ENCODE measurements around the gene KAT7. TPM values are rescaled to one million over a fixed set of nuclear protein-coding genes. Genes with fewer than 3 reads are reported as not detected.

Gene KAT7
- total RNA-seq, 1 donor from 2014 or later, result 64.0 TPM

DNA sequence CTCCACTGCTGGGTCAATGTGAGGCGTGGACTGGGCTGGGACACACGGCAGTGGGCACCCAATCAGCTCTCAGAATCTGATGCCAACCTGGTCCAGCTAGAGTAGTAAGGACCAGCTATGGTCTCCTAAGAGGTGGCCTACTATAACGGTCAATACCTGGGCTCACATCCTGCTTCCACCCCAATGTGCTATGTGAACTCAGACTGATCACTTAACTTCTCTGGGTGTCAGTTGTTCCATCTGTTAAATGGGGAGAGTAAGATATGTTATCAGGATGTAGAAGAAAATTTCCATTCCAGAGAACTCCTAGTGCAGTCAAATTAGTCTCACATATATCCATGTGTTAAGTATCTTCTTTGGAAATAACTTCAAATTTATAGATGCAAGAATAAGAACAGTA lies 38.8 kb upstream of the KAT7 start:
- Mint-ChIP-seq H3K4me3 (no peak overlapping the region), H3K9me3 (no peaks in the 10 kb centered on the region), H3K27me3 (no peaks in the 10 kb centered on the region), H3K36me3 (no peaks in the 10 kb centered on the region), H3K27ac (no peak overlapping the region), H3K4me1 (ENCODE audit: unreplicated experiment) (peaks cover 15% of the 10 kb centered on the region)
- TF ChIP-seq, protein P1, sequence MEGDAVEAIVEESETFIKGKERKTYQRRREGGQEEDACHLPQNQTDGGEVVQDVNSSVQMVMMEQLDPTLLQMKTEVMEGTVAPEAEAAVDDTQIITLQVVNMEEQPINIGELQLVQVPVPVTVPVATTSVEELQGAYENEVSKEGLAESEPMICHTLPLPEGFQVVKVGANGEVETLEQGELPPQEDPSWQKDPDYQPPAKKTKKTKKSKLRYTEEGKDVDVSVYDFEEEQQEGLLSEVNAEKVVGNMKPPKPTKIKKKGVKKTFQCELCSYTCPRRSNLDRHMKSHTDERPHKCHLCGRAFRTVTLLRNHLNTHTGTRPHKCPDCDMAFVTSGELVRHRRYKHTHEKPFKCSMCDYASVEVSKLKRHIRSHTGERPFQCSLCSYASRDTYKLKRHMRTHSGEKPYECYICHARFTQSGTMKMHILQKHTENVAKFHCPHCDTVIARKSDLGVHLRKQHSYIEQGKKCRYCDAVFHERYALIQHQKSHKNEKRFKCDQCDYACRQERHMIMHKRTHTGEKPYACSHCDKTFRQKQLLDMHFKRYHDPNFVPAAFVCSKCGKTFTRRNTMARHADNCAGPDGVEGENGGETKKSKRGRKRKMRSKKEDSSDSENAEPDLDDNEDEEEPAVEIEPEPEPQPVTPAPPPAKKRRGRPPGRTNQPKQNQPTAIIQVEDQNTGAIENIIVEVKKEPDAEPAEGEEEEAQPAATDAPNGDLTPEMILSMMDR (conservative IDR thresholded peaks at IDR 0.05), result no peak
- no peak for DNase-seq (ENCODE audit: extremely low spot score, unreplicated experiment)

DNA sequence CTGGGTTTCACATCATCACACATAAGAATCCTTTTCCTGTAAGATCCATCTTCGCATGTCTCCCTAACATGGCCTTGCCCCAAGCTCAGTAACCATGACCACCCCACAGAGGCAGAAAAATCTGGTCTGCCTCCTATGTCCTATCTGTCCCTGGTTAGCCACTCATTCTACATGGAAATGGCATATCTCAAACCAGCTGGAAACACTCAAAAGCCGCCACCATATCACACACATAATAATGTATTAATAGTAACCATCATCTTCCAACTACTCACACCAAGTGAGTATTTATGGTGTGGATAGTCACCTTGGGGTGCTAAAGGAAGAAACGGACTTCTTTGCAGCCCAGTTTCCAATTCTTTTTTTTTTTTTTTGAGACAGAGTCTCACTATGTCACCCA lies 36.0 kb upstream of the KAT7 start:
- H3K36me3 Mint-ChIP-seq, result no peaks in the 10 kb centered on the region
- H3K27ac Mint-ChIP-seq, result no peak overlapping the region
- no peaks in the 10 kb centered on the region for H3K27me3 Mint-ChIP-seq
- H3K4me1 Mint-ChIP-seq (ENCODE audit: unreplicated experiment), result peaks cover 15% of the 10 kb centered on the region
- no peak for DNase-seq (ENCODE audit: extremely low spot score, unreplicated experiment)
- no peaks in the 10 kb centered on the region for H3K9me3 Mint-ChIP-seq
- no peak overlapping the region for H3K4me3 Mint-ChIP-seq
- TF ChIP-seq, protein P1 (conservative IDR thresholded peaks at IDR 0.05), result no peak

DNA sequence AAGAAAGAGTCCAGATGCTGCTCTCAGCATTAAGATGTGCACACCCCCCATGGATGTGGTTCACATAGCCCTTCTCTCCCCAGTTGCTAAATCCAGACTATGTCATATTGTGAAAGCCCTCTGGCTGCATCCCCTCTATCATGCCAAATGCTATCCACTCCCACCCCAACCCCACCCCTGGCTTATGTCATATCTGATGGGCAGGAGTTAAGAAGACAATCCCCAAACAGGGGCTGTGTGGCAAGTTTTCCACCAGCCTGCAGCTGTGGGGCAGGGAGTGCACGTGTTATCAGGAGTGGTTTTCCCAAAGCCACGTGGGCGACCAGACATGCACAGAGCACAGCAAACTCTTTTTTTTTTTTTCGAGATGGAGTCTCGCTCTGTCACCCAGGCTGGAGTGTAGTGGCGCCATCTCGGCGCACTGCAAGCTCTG lies 34.5 kb upstream of the KAT7 start:
- Mint-ChIP-seq H3K36me3 (no peaks in the 10 kb centered on the region), H3K27ac (no peak overlapping the region), H3K4me1 (ENCODE audit: unreplicated experiment) (peaks cover 13% of the 10 kb centered on the region), H3K4me3 (no peak overlapping the region), H3K9me3 (no peaks in the 10 kb centered on the region), H3K27me3 (no peaks in the 10 kb centered on the region)
- TF ChIP-seq, protein P1 (conservative IDR thresholded peaks at IDR 0.05), result no peak
- DNase-seq (ENCODE audit: extremely low spot score, unreplicated experiment), result no peak

DNA sequence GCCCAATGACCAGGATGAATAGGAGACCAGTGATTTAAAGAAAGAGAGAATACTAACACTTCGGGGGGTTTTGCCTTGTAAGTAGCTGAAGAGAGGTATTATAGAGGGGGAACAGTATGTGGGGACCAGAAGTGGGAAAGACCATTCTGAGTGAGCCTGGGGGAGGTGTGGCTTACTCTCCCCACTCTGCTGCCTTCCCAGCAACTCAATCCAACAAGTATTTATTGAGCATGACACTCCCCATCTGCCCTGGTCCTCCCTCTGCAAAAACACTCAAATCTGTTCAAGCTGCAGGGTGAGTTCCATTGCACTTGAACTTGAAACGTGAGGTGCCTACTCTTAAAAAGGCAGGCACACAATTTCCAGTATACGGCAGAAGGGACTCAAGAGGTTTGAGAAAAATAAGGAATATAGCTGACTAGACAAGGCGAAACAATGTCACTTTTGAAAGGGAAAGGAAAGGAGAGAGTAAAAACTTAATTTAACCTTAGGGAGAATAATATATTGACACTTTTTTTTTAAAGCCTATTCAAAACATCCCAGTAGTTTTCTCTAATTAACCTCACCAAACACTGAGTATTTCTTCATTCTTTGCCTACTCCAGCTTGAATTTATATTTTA lies 32.7 kb upstream of the KAT7 start:
- no peak overlapping the region for H3K4me3 Mint-ChIP-seq
- peaks cover 13% of the 10 kb centered on the region for H3K4me1 Mint-ChIP-seq (ENCODE audit: unreplicated experiment)
- H3K27ac Mint-ChIP-seq, result no peak overlapping the region
- no peak for DNase-seq (ENCODE audit: extremely low spot score, unreplicated experiment)
- no peaks in the 10 kb centered on the region for H3K36me3 Mint-ChIP-seq
- no peaks in the 10 kb centered on the region for H3K9me3 Mint-ChIP-seq
- TF ChIP-seq, protein P1 (conservative IDR thresholded peaks at IDR 0.05), result no peak
- no peaks in the 10 kb centered on the region for H3K27me3 Mint-ChIP-seq

DNA sequence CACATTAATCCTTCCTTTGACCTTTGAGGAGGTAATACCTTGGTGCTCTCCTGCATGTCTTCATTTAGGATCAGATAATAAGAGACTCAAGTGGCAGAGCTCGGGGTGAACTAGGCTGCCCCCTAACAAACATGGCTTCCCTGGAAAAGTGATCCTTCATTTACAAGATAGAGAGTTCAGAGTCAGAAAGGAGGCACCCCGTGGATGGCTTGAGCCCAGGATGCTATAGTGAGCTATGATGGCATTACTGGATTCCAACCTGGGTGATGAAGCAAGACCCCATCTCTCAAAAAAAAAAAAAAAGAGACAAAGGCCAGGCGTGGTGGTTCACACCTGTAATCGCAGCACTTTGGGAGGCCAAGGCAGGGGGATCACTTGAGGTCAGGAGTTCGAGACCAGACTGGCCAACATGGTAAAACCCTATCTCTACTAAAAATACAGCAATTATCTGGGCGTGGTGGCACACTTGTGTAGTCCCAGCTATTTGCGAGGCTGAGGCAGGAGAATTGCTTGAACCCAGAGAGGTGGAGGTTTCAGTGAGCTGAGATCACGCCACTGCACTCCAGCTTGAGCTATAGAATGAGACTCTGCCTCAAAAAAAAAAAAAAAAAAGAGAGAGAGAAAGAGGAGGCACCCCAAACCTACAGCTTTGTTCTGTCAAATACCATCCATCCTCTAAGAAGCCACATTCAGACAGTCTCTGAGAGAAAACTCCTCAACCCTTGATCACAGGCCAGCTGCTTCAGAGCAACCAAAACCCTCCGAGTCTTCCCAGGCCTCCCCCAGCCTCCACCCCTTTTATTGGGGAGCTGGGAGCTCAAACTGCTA lies 31.9 kb upstream of the KAT7 start:
- Mint-ChIP-seq H3K4me1 (ENCODE audit: unreplicated experiment) (peaks cover 13% of the 10 kb centered on the region), H3K36me3 (no peaks in the 10 kb centered on the region), H3K27ac (no peak overlapping the region), H3K4me3 (no peak overlapping the region), H3K9me3 (no peaks in the 10 kb centered on the region), H3K27me3 (no peaks in the 10 kb centered on the region)
- TF ChIP-seq, protein P1 (conservative IDR thresholded peaks at IDR 0.05), result no peak
- DNase-seq (ENCODE audit: extremely low spot score, unreplicated experiment), result no peak
